GM12878 (cell line): ENCODE results near the gene DMRTC2. TPM values are rescaled to one million over a fixed set of nuclear protein-coding genes. Genes with fewer than 3 reads are reported as not detected.

Experiments used
- ATF2 ChIP-seq: IDR thresholded peaks from 2 replicates; pipeline ENCODE4 v1.6.1; 2012; ENCODE audit warnings: low read length, inconsistent platforms
- BCLAF1 ChIP-seq: fragments of 450-650 bp; IDR thresholded peaks from 2 replicates; pipeline ENCODE4 v1.6.1; 2017; ENCODE audit warnings: antibody characterized with exemption, mild to moderate bottlenecking, moderate library complexity
- E4F1 ChIP-seq: fragments of 450-650 bp; IDR thresholded peaks from 2 replicates; pipeline ENCODE4 v1.6.1; 2018; ENCODE audit warnings: borderline replicate concordance, mild to moderate bottlenecking; ENCODE audit not compliant: partially characterized antibody
- EP300 ChIP-seq, 2 experiments: fragments of 150-350 bp in 1 of 2; IDR thresholded peaks; 2 replicates each; pipeline ENCODE4 v1.6.1; 2011 to 2012; ENCODE audit warnings: low read depth in 2 of 2, low read length in 2 of 2, borderline replicate concordance in 1 of 2, improper control_type of control experiment in 1 of 2, inconsistent platforms in 1 of 2; ENCODE audit not compliant: control insufficient read depth in 1 of 2
- LARP7 ChIP-seq: fragments of 450-650 bp; IDR thresholded peaks from 2 replicates; pipeline ENCODE4 v1.6.1; 2017; ENCODE audit warnings: mild to moderate bottlenecking
- PBX3 ChIP-seq: IDR thresholded peaks from 2 replicates; pipeline ENCODE4 v1.6.1; 2011; ENCODE audit warnings: mild to moderate bottlenecking, low read depth, low read length, moderate library complexity; ENCODE audit not compliant: insufficient replicate concordance
- RBBP5 ChIP-seq: fragments of 200-600 bp; sonication (generic); conservative IDR thresholded peaks from 2 replicates; pipeline ENCODE4 v1.6.1; 2016
- REST ChIP-seq: IDR thresholded peaks from 2 replicates; pipeline ENCODE4 v1.6.1; 2012; ENCODE audit warnings: mild to moderate bottlenecking, low read depth, low read length
- RFX5 ChIP-seq: IDR thresholded peaks from 2 replicates; pipeline ENCODE4 v1.6.1; 2011; ENCODE audit warnings: low read depth, low read length, improper control_type of control experiment
- SRF ChIP-seq, 2 experiments: IDR thresholded peaks; 2 replicates each; pipeline ENCODE4 v1.6.1; 2011; ENCODE audit warnings: low read depth in 2 of 2, low read length in 2 of 2, mild to moderate bottlenecking in 1 of 2, moderate library complexity in 1 of 2
- TCF12 ChIP-seq: IDR thresholded peaks from 2 replicates; pipeline ENCODE4 v1.6.1; 2011; ENCODE audit warnings: low read depth, mild to moderate bottlenecking, low read length
- USF1 ChIP-seq: IDR thresholded peaks from 2 replicates; pipeline ENCODE4 v1.6.1; 2011; ENCODE audit warnings: borderline replicate concordance, low read depth, mild to moderate bottlenecking, moderate library complexity, mixed read lengths, low read length; ENCODE audit not compliant: insufficient read depth; ENCODE audit errors: extremely low read length
- YBX1 ChIP-seq: fragments of 450-650 bp; IDR thresholded peaks from 2 replicates; pipeline ENCODE4 v1.6.1; 2016; ENCODE audit warnings: antibody characterized with exemption
- ZBED1 ChIP-seq: IDR thresholded peaks from 2 replicates; pipeline ENCODE4 v1.6.1; 2016; ENCODE audit warnings: borderline replicate concordance
- ZNF217 ChIP-seq: fragments of 450-650 bp; IDR thresholded peaks from 2 replicates; pipeline ENCODE4 v1.6.1; 2017; ENCODE audit warnings: antibody characterized with exemption, mild to moderate bottlenecking
- polyA plus RNA-seq, 11 experiments: library from polyadenylated mRNA; depleted of rRNA in 4 of 11; unstranded in 6 of 11; stranded (reverse) in 5 of 11; fragments of >200 nt; fragmentation: Nextera tagmentation in 4 of 11; fragmentation: Illumina TruSeq in 1 of 11; extraction: Ambion mirVana in 4 of 11; extraction: Trizol in 1 of 11; gene quantifications; 1 replicate in 1 of 11; 2 replicates in 10 of 11; pipeline versions ENCODE4 v1.2.1 to v1.2.3, GENCODE V29; 2011 to 2016; ENCODE audit warnings: inconsistent platforms in 2 of 11, missing spikeins in 2 of 11, low read depth in 1 of 11
- total RNA-seq, 4 experiments: library from RNA; depleted of rRNA in 3 of 4; stranded (reverse); fragments of >200 nt in 3 of 4; fragmentation: Illumina TruSeq in 1 of 4; extraction: Trizol in 1 of 4; gene quantifications; 2 replicates each; pipeline versions ENCODE4 v1.2.1 to v1.2.3, GENCODE V29; 2013 to 2021

Gene DMRTC2
- total and polyA plus RNA-seq, 10 of the 15 experiments (the other 5 are each of a cell fraction or from before 2014, with no cell fraction given): not detected

- TF ChIP-seq USF1: no peak
- TF ChIP-seq LARP7: no peak
- no peak for TF ChIP-seq ATF2
- no peak for TF ChIP-seq REST
- peak; percentile 66 for TF ChIP-seq TCF12
- peak; percentile 12 for TF ChIP-seq PBX3
- TF ChIP-seq BCLAF1: no peak
- TF ChIP-seq ZNF217: no peak
- TF ChIP-seq RBBP5: no peak
- TF ChIP-seq E4F1: no peak
- TF ChIP-seq ZBED1: no peak
- 0 out of 2 replicates have a peak, but pooled peaks have one; percentile 71 for TF ChIP-seq YBX1
- peak in 1 of 2 experiments; percentile 36; a peak in 1 of 4 replicates for TF ChIP-seq EP300 (IDR thresholded peaks at IDR 0.05; ENCODE audit: borderline replicate concordance in 1 of 2, control insufficient read depth in 1 of 2, low read depth in 2 of 2, low read length in 2 of 2)
- TF ChIP-seq RFX5: no peak
- TF ChIP-seq SRF (IDR thresholded peaks at IDR 0.05; ENCODE audit: low read depth in 2 of 2, low read length in 2 of 2): no peak
These were observed 42.2 kb downstream of the DMRTC2 start (continued) for GRCh38 chr19:41886761-41887710.
